ENCODE data around the gene P2RX6.
"Not testable (repeated sequence)": the region's sequence is repeated elsewhere in the genome, so short reads cannot be mapped to it uniquely, and the experiment has no call there.

Gene P2RX6

GRCh38 chr22:21014726-21015465 lies at the start of gene P2RX6:
Gene P2RX6 (plus strand): TSS chr22:21015165. CDS start chr22:21015175, 10 bp downstream.
- DNase-seq: no peak

- DNase-seq: no peak
Measured at GRCh38 chr22:20965888-20966855, 48.8 kb upstream of the P2RX6 start.

GRCh38 chr22:20966883-20967696 lies 47.9 kb upstream of the P2RX6 start, which contains the start of gene AIFM3:
Gene AIFM3 (plus strand): TSS chr22:20967255. CDS start chr22:20967945, 690 bp downstream.
- no peak for DNase-seq

- no peak for DNase-seq
Measured at GRCh38 chr22:20967697-20968211, 47.2 kb upstream of the P2RX6 start.

GRCh38 chr22:20968281-20968977 lies 46.5 kb upstream of the P2RX6 start:
- no peak for DNase-seq

- DNase-seq: no peak
Measured at GRCh38 chr22:20970939-20971657, 43.9 kb upstream of the P2RX6 start.

- DNase-seq: not testable (repeated sequence)
Measured at GRCh38 chr22:20972014-20972694, 42.8 kb upstream of the P2RX6 start.

GRCh38 chr22:20972933-20973577 lies 41.9 kb upstream of the P2RX6 start:
- no peak for DNase-seq

- DNase-seq: no peak
Measured at GRCh38 chr22:20973634-20974286, 41.2 kb upstream of the P2RX6 start.

GRCh38 chr22:20974336-20974955 lies 40.5 kb upstream of the P2RX6 start:
- DNase-seq: no peak

GRCh38 chr22:20975541-20976290 lies 39.2 kb upstream of the P2RX6 start:
- DNase-seq: no peak

GRCh38 chr22:20976291-20976877 lies 38.6 kb upstream of the P2RX6 start:
- no peak for DNase-seq

- no peak for DNase-seq
Measured at GRCh38 chr22:20977019-20977418, 37.9 kb upstream of the P2RX6 start.

GRCh38 chr22:20977516-20978170 lies 37.3 kb upstream of the P2RX6 start:
- no peak for DNase-seq

- no peak for DNase-seq
Measured at GRCh38 chr22:20978419-20978818, 36.5 kb upstream of the P2RX6 start.

- DNase-seq: no peak
Measured at GRCh38 chr22:20979243-20979809, 35.6 kb upstream of the P2RX6 start.

- DNase-seq: no peak
Measured at GRCh38 chr22:20979940-20980453, 35.0 kb upstream of the P2RX6 start.
